OCI-LY1 (cell line): ENCODE measurements around the gene FKBP11.

ENCODE experiments used
- EZH2 ChIP-seq: fragments of 200-600 bp; sonication (generic), shearing (Covaris generic); IDR thresholded peaks from 2 replicates; pipeline ENCODE4 v1.8.0; 2017; ENCODE audit warnings: borderline replicate concordance, mixed run types, mild to moderate bottlenecking, antibody characterized with exemption, low read length, moderate library complexity, mixed read lengths
- TF ChIP-seq, protein P1 (sequence below): fragments of 200-600 bp; sonication (generic), shearing (Covaris generic); IDR thresholded peaks from 2 replicates; pipeline ENCODE4 v1.5.1; 2017; ENCODE audit warnings: mild to moderate bottlenecking, antibody characterized with exemption, low read length, moderate library complexity, mixed read lengths

DNA sequence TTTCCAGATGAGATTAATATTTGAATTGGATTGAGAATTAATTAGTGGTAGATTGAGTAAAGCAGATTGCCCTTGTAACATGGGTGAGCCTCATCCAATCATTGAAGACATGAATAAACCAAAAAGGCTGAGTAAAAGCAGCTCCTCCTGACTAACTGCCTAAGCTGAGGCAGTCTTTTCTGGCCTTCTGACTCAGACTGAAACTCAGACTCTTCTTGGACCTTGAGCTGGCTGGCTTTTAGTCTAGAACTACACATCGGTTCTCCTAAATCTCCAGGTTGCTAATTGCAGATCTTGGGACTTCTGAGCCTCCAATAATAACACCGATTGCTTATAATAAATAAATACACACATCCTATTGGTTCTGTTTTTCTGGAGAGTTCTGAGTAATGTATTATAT, 24.0 kb downstream of the FKBP11 start:
- TF ChIP-seq, protein P1, sequence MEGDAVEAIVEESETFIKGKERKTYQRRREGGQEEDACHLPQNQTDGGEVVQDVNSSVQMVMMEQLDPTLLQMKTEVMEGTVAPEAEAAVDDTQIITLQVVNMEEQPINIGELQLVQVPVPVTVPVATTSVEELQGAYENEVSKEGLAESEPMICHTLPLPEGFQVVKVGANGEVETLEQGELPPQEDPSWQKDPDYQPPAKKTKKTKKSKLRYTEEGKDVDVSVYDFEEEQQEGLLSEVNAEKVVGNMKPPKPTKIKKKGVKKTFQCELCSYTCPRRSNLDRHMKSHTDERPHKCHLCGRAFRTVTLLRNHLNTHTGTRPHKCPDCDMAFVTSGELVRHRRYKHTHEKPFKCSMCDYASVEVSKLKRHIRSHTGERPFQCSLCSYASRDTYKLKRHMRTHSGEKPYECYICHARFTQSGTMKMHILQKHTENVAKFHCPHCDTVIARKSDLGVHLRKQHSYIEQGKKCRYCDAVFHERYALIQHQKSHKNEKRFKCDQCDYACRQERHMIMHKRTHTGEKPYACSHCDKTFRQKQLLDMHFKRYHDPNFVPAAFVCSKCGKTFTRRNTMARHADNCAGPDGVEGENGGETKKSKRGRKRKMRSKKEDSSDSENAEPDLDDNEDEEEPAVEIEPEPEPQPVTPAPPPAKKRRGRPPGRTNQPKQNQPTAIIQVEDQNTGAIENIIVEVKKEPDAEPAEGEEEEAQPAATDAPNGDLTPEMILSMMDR = no peak
- TF ChIP-seq EZH2 = no peak
